Activated T-helper 1 cell treated with anti-CD3 and anti-CD28 coated beads, Interleukin-12 subunit alpha, Interleukin-12 subunit beta, Interleukin-2, Interleukin-4 antibody, amounts not matched to agents 30 ng/mL and 10 ng/mL and 1 ng/mL, durations not matched to agents 14 hours and 24 hours and 36 hours (primary cell): ENCODE measurements around the gene SETD9. TPM values are rescaled to one million over a fixed set of nuclear protein-coding genes. Genes with fewer than 3 reads are reported as not detected.

Source experiments
- DNase-seq: peaks from one replicate; pipeline ENCODE4 v3.0.0; 2021; ENCODE audit warnings: low spot score
- H3K27ac Mint-ChIP-seq: one replicate; pipeline ENCODE4 v1.8.0; 2021; ENCODE audit warnings: mild to moderate bottlenecking, mixed read lengths
- H3K27me3 Mint-ChIP-seq: one replicate; pipeline ENCODE4 v1.8.0; 2022; ENCODE audit warnings: mild to moderate bottlenecking, moderate library complexity, mixed read lengths; ENCODE audit not compliant: insufficient read depth
- H3K36me3 Mint-ChIP-seq: one replicate; pipeline ENCODE4 v1.8.0; 2021; ENCODE audit warnings: low read depth, mixed read lengths
- H3K4me1 Mint-ChIP-seq: one replicate; pipeline ENCODE4 v1.8.0; 2021; ENCODE audit warnings: low read depth, mixed read lengths
- H3K4me3 Mint-ChIP-seq: one replicate; pipeline ENCODE4 v1.8.0; 2021; ENCODE audit warnings: mild to moderate bottlenecking, moderate library complexity, mixed read lengths
- H3K9me3 Mint-ChIP-seq: one replicate; pipeline ENCODE4 v1.8.0; 2021; ENCODE audit warnings: mixed read lengths
- intact Hi-C: fragments of 100-400 bp; cut with micrococcal nuclease; formaldehyde crosslinking; loops from one replicate; pipeline ENCODE4 v1.15.1; 2024
- total RNA-seq: library from RNA; stranded (reverse); gene quantifications from 2 replicates; pipeline ENCODE4 v1.2.3, GENCODE V29; 2022

SETD9 gene
- total RNA-seq, 1 donor from 2014 or later: 13.6 TPM

- peak; percentile 8 for DNase-seq
- peaks cover 28% of the 10 kb centered on the region for H3K4me1 Mint-ChIP-seq
- peak overlapping the region; percentile 45 for H3K27ac Mint-ChIP-seq
- H3K4me3 Mint-ChIP-seq: peak overlapping the region; percentile 95
- H3K9me3 Mint-ChIP-seq: no peaks in the 10 kb centered on the region
- H3K36me3 Mint-ChIP-seq: peaks cover 4% of the 10 kb centered on the region
- H3K27me3 Mint-ChIP-seq: peaks cover 17% of the 10 kb centered on the region
- intact Hi-C loops: loop anchor here (5.0 kb wide), 2 partner anchors 134 to 166 kb away; partner anchors contain the start of gene MAP3K1
These were observed 41.9 kb downstream of the SETD9 start for GRCh38 chr5:56951126-56951945.

GRCh38 chr5:56951946-56952691, 42.7 kb downstream of the SETD9 start, which contains the start of gene MIER3:
MIER3 (minus strand) TSS chr5:56952123; CDS start chr5:56952102, 21 bp downstream.
- H3K27me3 Mint-ChIP-seq: peaks cover 24% of the 10 kb centered on the region
- H3K9me3 Mint-ChIP-seq: no peaks in the 10 kb centered on the region
- H3K27ac Mint-ChIP-seq: peak within 1 kb of the TSS; percentile 45
- peak; percentile 82 for DNase-seq
- peaks cover 2% of the 10 kb centered on the region for H3K36me3 Mint-ChIP-seq
- intact Hi-C loops: loop anchor here (1.0 to 5.0 kb wide), 5 partner anchors 42 to 221 kb away; partner anchors contain the start of gene MAP3K1
- H3K4me3 Mint-ChIP-seq: peak within 1 kb of the TSS; percentile 95
- peaks cover 23% of the 10 kb centered on the region for H3K4me1 Mint-ChIP-seq

GRCh38 chr5:56954262-56954661, 44.9 kb downstream of the SETD9 start:
- Mint-ChIP-seq H3K4me1 (peaks cover 23% of the 10 kb centered on the region), H3K36me3 (peaks cover 2% of the 10 kb centered on the region), H3K27ac (no peak overlapping the region), H3K4me3 (no peak overlapping the region), H3K9me3 (no peaks in the 10 kb centered on the region), H3K27me3 (peaks cover 39% of the 10 kb centered on the region)
- DNase-seq: no peak
- intact Hi-C loops: loop anchor here (5.0 kb wide), 2 partner anchors 137 to 163 kb away; partner anchors contain the start of gene MAP3K1

- DNase-seq: no peak
- Mint-ChIP-seq H3K4me3 (no peak overlapping the region), H3K27ac (no peak overlapping the region), H3K27me3 (peaks cover 62% of the 10 kb centered on the region), H3K36me3 (no peaks in the 10 kb centered on the region), H3K4me1 (no peaks in the 10 kb centered on the region), H3K9me3 (no peaks in the 10 kb centered on the region)
- intact Hi-C loops: no loop called here
These were observed 49.2 kb downstream of the SETD9 start for GRCh38 chr5:56958595-56958994.

GRCh38 chr5:56959326-56959725, 49.9 kb downstream of the SETD9 start:
- Mint-ChIP-seq H3K9me3 (no peaks in the 10 kb centered on the region), H3K27me3 (peaks cover 65% of the 10 kb centered on the region), H3K4me1 (no peaks in the 10 kb centered on the region), H3K36me3 (no peaks in the 10 kb centered on the region), H3K27ac (no peak overlapping the region), H3K4me3 (no peak overlapping the region)
- intact Hi-C loops: no loop called here
- DNase-seq: no peak

- Mint-ChIP-seq H3K9me3 (no peaks in the 10 kb centered on the region), H3K27ac (no peak overlapping the region), H3K36me3 (no peaks in the 10 kb centered on the region), H3K4me3 (no peak overlapping the region), H3K4me1 (no peaks in the 10 kb centered on the region), H3K27me3 (peaks cover 68% of the 10 kb centered on the region)
- no peak for DNase-seq
- intact Hi-C loops: no loop called here
These were observed 52.4 kb downstream of the SETD9 start for GRCh38 chr5:56961746-56962145.

GRCh38 chr5:56962286-56962685, 52.9 kb downstream of the SETD9 start:
- no peak for DNase-seq
- Mint-ChIP-seq H3K4me3 (no peak overlapping the region), H3K27me3 (peaks cover 67% of the 10 kb centered on the region), H3K4me1 (no peaks in the 10 kb centered on the region), H3K9me3 (no peaks in the 10 kb centered on the region), H3K27ac (no peak overlapping the region), H3K36me3 (no peaks in the 10 kb centered on the region)
- intact Hi-C loops: no loop called here

- Mint-ChIP-seq H3K4me3 (no peak overlapping the region), H3K36me3 (no peaks in the 10 kb centered on the region), H3K27ac (no peak overlapping the region), H3K27me3 (peaks cover 60% of the 10 kb centered on the region), H3K9me3 (no peaks in the 10 kb centered on the region), H3K4me1 (no peaks in the 10 kb centered on the region)
- no peak for DNase-seq
- intact Hi-C loops: no loop called here
These were observed 53.9 kb downstream of the SETD9 start for GRCh38 chr5:56963246-56963645.

- Mint-ChIP-seq H3K27ac (no peak overlapping the region), H3K36me3 (no peaks in the 10 kb centered on the region), H3K4me3 (no peak overlapping the region), H3K4me1 (no peaks in the 10 kb centered on the region), H3K9me3 (no peaks in the 10 kb centered on the region), H3K27me3 (peaks cover 59% of the 10 kb centered on the region)
- intact Hi-C loops: no loop called here
- no peak for DNase-seq
These were observed 54.8 kb downstream of the SETD9 start for GRCh38 chr5:56964173-56964572.

Other genes starting within 250 kb of the SETD9 start
- gene MAP3K1, start 94.0 kb upstream of the SETD9 start, total RNA-seq: 23.6 and 25.3 TPM in 2 replicates
- gene MIER3, start 42.5 kb downstream of the SETD9 start, total RNA-seq: 33.6 and 35.9 TPM in 2 replicates